GM19455 (cell line): ENCODE results near the gene FGGY.

Experiments used
- ATAC-seq: cut with Tn5 transposase; IDR thresholded peaks from one replicate; pipeline ENCODE4 v1.9.1; 2021; ENCODE audit not compliant: unreplicated experiment

FGGY gene

GRCh38 chr1:59410457-59410856, 113.6 kb downstream of the FGGY start:
- ATAC-seq: no peak

- ATAC-seq: no peak
These were observed 114.3 kb downstream of the FGGY start for GRCh38 chr1:59411147-59411546.

- no peak for ATAC-seq
These were observed 115.9 kb downstream of the FGGY start for GRCh38 chr1:59412718-59413326.

GRCh38 chr1:59413327-59413720, 116.4 kb downstream of the FGGY start:
- ATAC-seq: no peak

- ATAC-seq: no peak
These were observed 117.7 kb downstream of the FGGY start for GRCh38 chr1:59414406-59415133.

- ATAC-seq: no peak
These were observed 118.5 kb downstream of the FGGY start for GRCh38 chr1:59415286-59415850.

- ATAC-seq: no peak
These were observed 119.0 kb downstream of the FGGY start for GRCh38 chr1:59415881-59416280.

- no peak for ATAC-seq
These were observed 120.5 kb downstream of the FGGY start for GRCh38 chr1:59417406-59417805.

GRCh38 chr1:59418363-59419144, 121.7 kb downstream of the FGGY start:
- ATAC-seq: no peak

GRCh38 chr1:59419361-59420140, 122.7 kb downstream of the FGGY start:
- no peak for ATAC-seq

- ATAC-seq: no peak
These were observed 124.5 kb downstream of the FGGY start for GRCh38 chr1:59421232-59421920.

GRCh38 chr1:59422921-59423575, 126.2 kb downstream of the FGGY start:
- no peak for ATAC-seq

- no peak for ATAC-seq
These were observed 130.3 kb downstream of the FGGY start for GRCh38 chr1:59427155-59427554.

GRCh38 chr1:59427784-59428183, 130.9 kb downstream of the FGGY start:
- no peak for ATAC-seq

- ATAC-seq: no peak
These were observed 131.9 kb downstream of the FGGY start for GRCh38 chr1:59428828-59429227.

- ATAC-seq: no peak
These were observed 132.8 kb downstream of the FGGY start for GRCh38 chr1:59429656-59430055.

GRCh38 chr1:59431566-59432294, 134.8 kb downstream of the FGGY start:
- ATAC-seq: no peak

GRCh38 chr1:59432531-59433439, 135.9 kb downstream of the FGGY start:
- ATAC-seq: peak; percentile 94
